ENCODE measurements around the gene KIF18A.

Gene KIF18A

GRCh38 chr11:28107750-28108618 is at the start of gene KIF18A, which contains the start of gene METTL15:
TSS of gene KIF18A (minus strand) at chr11:28108156. CDS start at chr11:28097947, 10,209 bp downstream.
TSS of gene METTL15 (plus strand) at chr11:28108388. CDS start at chr11:28113335, 4,947 bp downstream.
- DNase-seq (ENCODE audit: extremely low spot score) = peak; percentile 92
- CTCF ChIA-PET = interaction anchor here (0.8 to 1.9 kb wide), 3 partner anchors 9 to 21 kb away, joined by 3 to 7 read pairs (median 6); no protein-coding TSS in a partner anchor
- POLR2A ChIA-PET = no interaction called here
- TF ChIP-seq, protein P1, sequence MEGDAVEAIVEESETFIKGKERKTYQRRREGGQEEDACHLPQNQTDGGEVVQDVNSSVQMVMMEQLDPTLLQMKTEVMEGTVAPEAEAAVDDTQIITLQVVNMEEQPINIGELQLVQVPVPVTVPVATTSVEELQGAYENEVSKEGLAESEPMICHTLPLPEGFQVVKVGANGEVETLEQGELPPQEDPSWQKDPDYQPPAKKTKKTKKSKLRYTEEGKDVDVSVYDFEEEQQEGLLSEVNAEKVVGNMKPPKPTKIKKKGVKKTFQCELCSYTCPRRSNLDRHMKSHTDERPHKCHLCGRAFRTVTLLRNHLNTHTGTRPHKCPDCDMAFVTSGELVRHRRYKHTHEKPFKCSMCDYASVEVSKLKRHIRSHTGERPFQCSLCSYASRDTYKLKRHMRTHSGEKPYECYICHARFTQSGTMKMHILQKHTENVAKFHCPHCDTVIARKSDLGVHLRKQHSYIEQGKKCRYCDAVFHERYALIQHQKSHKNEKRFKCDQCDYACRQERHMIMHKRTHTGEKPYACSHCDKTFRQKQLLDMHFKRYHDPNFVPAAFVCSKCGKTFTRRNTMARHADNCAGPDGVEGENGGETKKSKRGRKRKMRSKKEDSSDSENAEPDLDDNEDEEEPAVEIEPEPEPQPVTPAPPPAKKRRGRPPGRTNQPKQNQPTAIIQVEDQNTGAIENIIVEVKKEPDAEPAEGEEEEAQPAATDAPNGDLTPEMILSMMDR (IDR thresholded peaks at IDR 0.05; ENCODE audit: control extremely low read depth, extremely low read depth, low read depth, missing control alignments) = no peak

GRCh38 chr11:28153586-28153985 is 45.6 kb upstream of the KIF18A start:
- POLR2A ChIA-PET = no interaction called here
- no peak for DNase-seq (ENCODE audit: extremely low spot score)

GRCh38 chr11:28152743-28153142 is 44.8 kb upstream of the KIF18A start:
- TF ChIP-seq, protein P1 (IDR thresholded peaks at IDR 0.05; ENCODE audit: control extremely low read depth, extremely low read depth, low read depth, missing control alignments) = no peak
- DNase-seq (ENCODE audit: extremely low spot score) = no peak
- CTCF ChIA-PET = interaction anchor here (1.4 kb wide), 1 partner anchor 12 kb away, joined by 3 read pairs; no protein-coding TSS in a partner anchor
- POLR2A ChIA-PET = no interaction called here

More at GRCh38 chr11:28153586-28153985, 45.6 kb upstream of the KIF18A start:
- CTCF ChIA-PET = interaction anchor here (0.8 to 1.4 kb wide), 4 partner anchors 9 to 17 kb away, joined by 3 to 5 read pairs (median 3); no protein-coding TSS in a partner anchor
- TF ChIP-seq, protein P1 (IDR thresholded peaks at IDR 0.05; ENCODE audit: control extremely low read depth, extremely low read depth, low read depth, missing control alignments) = no peak

GRCh38 chr11:28146123-28146751 is 38.3 kb upstream of the KIF18A start:
- CTCF ChIA-PET = no interaction called here
- POLR2A ChIA-PET = no interaction called here
- DNase-seq (ENCODE audit: extremely low spot score) = no peak
- TF ChIP-seq, protein P1 (IDR thresholded peaks at IDR 0.05; ENCODE audit: control extremely low read depth, extremely low read depth, low read depth, missing control alignments) = no peak

DNA sequence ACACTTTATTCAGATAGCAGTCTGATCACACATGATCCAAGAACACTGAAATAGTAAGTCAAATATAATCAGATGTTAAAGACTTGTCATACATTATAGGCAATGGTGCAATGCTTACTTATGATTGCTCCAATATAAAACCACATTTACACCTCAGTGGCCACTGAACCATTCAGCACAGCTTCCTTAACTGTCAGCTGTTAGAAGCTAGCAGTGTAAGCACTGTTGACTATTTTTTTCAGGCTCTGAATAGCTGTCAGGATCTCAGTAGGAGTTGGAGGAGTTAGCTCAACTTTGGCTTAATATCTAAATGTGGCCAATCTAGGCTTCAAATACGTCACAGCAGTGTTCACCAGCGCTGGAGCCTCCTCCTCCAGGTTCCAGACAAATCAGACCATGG is 36.9 kb upstream of the KIF18A start:
- ChIA-PET POLR2A (no interaction called here), CTCF (no interaction called here)
- DNase-seq (ENCODE audit: extremely low spot score) = no peak
- TF ChIP-seq, protein P1 (IDR thresholded peaks at IDR 0.05; ENCODE audit: control extremely low read depth, extremely low read depth, low read depth, missing control alignments) = no peak

DNA sequence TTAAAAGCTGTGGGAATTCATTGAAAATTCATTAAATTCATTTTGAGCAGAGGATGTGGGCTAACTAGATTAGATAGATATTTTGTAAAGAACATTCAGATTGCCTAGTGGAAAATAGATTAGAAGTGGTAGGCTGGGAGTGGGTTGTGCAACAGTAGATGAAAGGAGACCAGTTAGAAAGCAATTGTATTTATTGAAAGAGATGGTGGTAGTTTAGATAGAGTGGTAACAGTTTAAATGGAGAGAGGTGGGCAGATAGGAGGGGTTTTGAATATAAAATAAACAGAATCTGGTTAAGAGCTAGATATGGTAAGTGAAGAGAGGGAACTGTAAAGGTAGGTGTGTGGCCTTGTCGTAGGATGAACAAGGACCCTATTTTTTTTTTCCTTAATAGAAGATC is 34.8 kb upstream of the KIF18A start:
- no peak for DNase-seq (ENCODE audit: extremely low spot score)

More for the DNA sequence above, 34.8 kb upstream of the KIF18A start:
- TF ChIP-seq, protein P1 (IDR thresholded peaks at IDR 0.05; ENCODE audit: control extremely low read depth, extremely low read depth, low read depth, missing control alignments) = no peak
- CTCF ChIA-PET = interaction anchor here (1.1 kb wide), 1 partner anchor 10 kb away, joined by 4 read pairs; no protein-coding TSS in a partner anchor
- POLR2A ChIA-PET = no interaction called here

Data from GM10248 (cell line).